ENCODE data around the gene CRCP.

- TF ChIP-seq EZH2 (IDR thresholded peaks at IDR 0.05; ENCODE audit: borderline replicate concordance, low read depth, low read length, poor library complexity, severe bottlenecking) (no peak), CTCF (conservative IDR thresholded peaks at IDR 0.05; ENCODE audit: low read depth, low read length) (no peak)
Observed at GRCh38 chr7:66100408-66101050, 14.1 kb upstream of the CRCP start.

All from A673 (cell line).